ENCODE data around the gene SNX18. TPM values are rescaled to one million over a fixed set of nuclear protein-coding genes. Genes with fewer than 3 reads are reported as not detected.

Gene SNX18
- total RNA-seq, 2 experiments from 2014 or later: 6.3 to 14.6 TPM

- POLR2A ChIA-PET: interaction anchor here (0.5 to 1.8 kb wide), 2 partner anchors 8 to 44 kb away, joined by 4 to 15 read pairs; no protein-coding TSS in a partner anchor
- CTCF ChIA-PET (ENCODE audit: unreplicated experiment): no interaction called here
Measured at GRCh38 chr5:54545796-54546195, 28.2 kb downstream of the SNX18 start.

GRCh38 chr5:54547711-54548250 is 30.2 kb downstream of the SNX18 start:
- no peaks in the 10 kb centered on the region for H4K20me1 ChIP-seq (ENCODE audit: insufficient read depth, low read length)
- ChIA-PET POLR2A (interaction anchor here (1.4 to 1.8 kb wide), 2 partner anchors 10 to 14 kb away, joined by 5 to 15 read pairs; no protein-coding TSS in a partner anchor), CTCF (ENCODE audit: unreplicated experiment) (no interaction called here)
- H3K9me2 ChIP-seq (ENCODE audit: insufficient read depth, low read length): no peaks in the 10 kb centered on the region
- no peaks in the 10 kb centered on the region for H3K36me3 ChIP-seq (ENCODE audit: insufficient read depth, low read length)
- H3K79me2 ChIP-seq (ENCODE audit: insufficient read depth, low read depth, low read length): no peaks in the 10 kb centered on the region
- H3K27ac ChIP-seq (ENCODE audit: low read depth, low read length, poor library complexity, severe bottlenecking): no peak overlapping the region
- H3K4me1 ChIP-seq (ENCODE audit: insufficient read depth, low read length, poor library complexity, severe bottlenecking): no peaks in the 10 kb centered on the region
- no peak overlapping the region for H3K4me2 ChIP-seq (ENCODE audit: low read length)
- intact Hi-C loops (cut with micrococcal nuclease; ENCODE audit: unreplicated experiment): no loop called here
- no peak for DNase-seq (ENCODE audit: low spot score)
- H2AFZ ChIP-seq (ENCODE audit: low read length): no peak overlapping the region
- no TSS peak for BruUV-seq (replicated peaks)
- H3K4me3 ChIP-seq (ENCODE audit: low read depth, low read length, poor library complexity, severe bottlenecking): no peak overlapping the region
- no peaks in the 10 kb centered on the region for H3K9me3 ChIP-seq (ENCODE audit: low read length)
- TF ChIP-seq CTCF (conservative IDR thresholded peaks at IDR 0.05; ENCODE audit: low read length): no peak
- TF ChIP-seq EZH2phosphoT487 (IDR thresholded peaks at IDR 0.05; ENCODE audit: borderline replicate concordance, low read depth, low read length): no peak

More at GRCh38 chr5:54545796-54546195, 28.2 kb downstream of the SNX18 start:
- no TSS peak for BruUV-seq (replicated peaks)
- Histone ChIP-seq H2AFZ (ENCODE audit: low read length) (no peak overlapping the region), H3K79me2 (ENCODE audit: insufficient read depth, low read depth, low read length) (no peaks in the 10 kb centered on the region), H3K9me3 (ENCODE audit: low read length) (no peaks in the 10 kb centered on the region), H3K4me3 (ENCODE audit: low read depth, low read length, poor library complexity, severe bottlenecking) (no peak overlapping the region), H3K27ac (ENCODE audit: low read depth, low read length, poor library complexity, severe bottlenecking) (no peak overlapping the region), H4K20me1 (ENCODE audit: insufficient read depth, low read length) (no peaks in the 10 kb centered on the region), H3K9me2 (ENCODE audit: insufficient read depth, low read length) (no peaks in the 10 kb centered on the region), H3K4me1 (ENCODE audit: insufficient read depth, low read length, poor library complexity, severe bottlenecking) (no peaks in the 10 kb centered on the region), H3K4me2 (ENCODE audit: low read length) (no peak overlapping the region), H3K36me3 (ENCODE audit: insufficient read depth, low read length) (no peaks in the 10 kb centered on the region)
- intact Hi-C loops (cut with micrococcal nuclease; ENCODE audit: unreplicated experiment): no loop called here
- DNase-seq (ENCODE audit: low spot score): no peak
- TF ChIP-seq CTCF (conservative IDR thresholded peaks at IDR 0.05; ENCODE audit: low read length) (no peak), EZH2phosphoT487 (IDR thresholded peaks at IDR 0.05; ENCODE audit: borderline replicate concordance, low read depth, low read length) (no peak)

- DNase-seq (ENCODE audit: low spot score): no peak
- Histone ChIP-seq H3K4me2 (ENCODE audit: low read length) (no peak overlapping the region), H3K4me3 (ENCODE audit: low read depth, low read length, poor library complexity, severe bottlenecking) (no peak overlapping the region), H4K20me1 (ENCODE audit: insufficient read depth, low read length) (no peaks in the 10 kb centered on the region), H3K36me3 (ENCODE audit: insufficient read depth, low read length) (no peaks in the 10 kb centered on the region), H2AFZ (ENCODE audit: low read length) (no peak overlapping the region), H3K27ac (ENCODE audit: low read depth, low read length, poor library complexity, severe bottlenecking) (no peak overlapping the region), H3K79me2 (ENCODE audit: insufficient read depth, low read depth, low read length) (no peaks in the 10 kb centered on the region), H3K9me2 (ENCODE audit: insufficient read depth, low read length) (no peaks in the 10 kb centered on the region), H3K9me3 (ENCODE audit: low read length) (no peaks in the 10 kb centered on the region), H3K4me1 (ENCODE audit: insufficient read depth, low read length, poor library complexity, severe bottlenecking) (no peaks in the 10 kb centered on the region)
- ChIA-PET CTCF (ENCODE audit: unreplicated experiment) (no interaction called here), POLR2A (no interaction called here)
- no TSS peak for BruUV-seq (replicated peaks)
- intact Hi-C loops (cut with micrococcal nuclease; ENCODE audit: unreplicated experiment): no loop called here
- TF ChIP-seq CTCF (conservative IDR thresholded peaks at IDR 0.05; ENCODE audit: low read length) (no peak), EZH2phosphoT487 (IDR thresholded peaks at IDR 0.05; ENCODE audit: borderline replicate concordance, low read depth, low read length) (no peak)
Measured at GRCh38 chr5:54548565-54548964, 31.0 kb downstream of the SNX18 start.
